ENCODE results near the gene DGUOK.

DGUOK gene

DNA sequence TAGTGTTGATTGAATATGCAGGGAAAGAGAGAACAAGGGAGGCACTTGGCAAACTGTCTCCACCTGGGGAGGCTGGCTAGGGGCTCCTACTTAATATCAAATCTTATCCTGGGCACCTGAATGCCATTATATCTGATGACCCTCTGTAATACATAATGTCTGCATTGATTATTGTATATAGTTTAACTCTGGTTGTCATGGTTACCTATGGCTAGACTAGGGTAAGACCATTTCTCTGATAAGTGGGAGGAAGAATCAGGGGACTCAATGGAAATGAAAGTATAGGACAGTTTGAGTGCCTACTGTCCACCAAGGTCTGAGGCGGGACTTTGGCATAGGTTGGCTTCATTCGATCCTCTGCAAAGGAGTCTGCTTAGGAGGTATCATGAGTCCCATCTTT is 50.8 kb downstream of the DGUOK start:
- no peak for FAIRE-seq
- no peak for DNase-seq (ENCODE audit: insufficient read length)
- no peak for TF ChIP-seq TAF1 (IDR thresholded peaks at IDR 0.05; ENCODE audit: borderline replicate concordance, low read depth, low read length)
- TF ChIP-seq POLR2A (IDR thresholded peaks at IDR 0.05; ENCODE audit: low read depth, low read length): no peak
- no peak for TF ChIP-seq POLR2AphosphoS5 (IDR thresholded peaks at IDR 0.05; ENCODE audit: low read depth, low read length)

DNA sequence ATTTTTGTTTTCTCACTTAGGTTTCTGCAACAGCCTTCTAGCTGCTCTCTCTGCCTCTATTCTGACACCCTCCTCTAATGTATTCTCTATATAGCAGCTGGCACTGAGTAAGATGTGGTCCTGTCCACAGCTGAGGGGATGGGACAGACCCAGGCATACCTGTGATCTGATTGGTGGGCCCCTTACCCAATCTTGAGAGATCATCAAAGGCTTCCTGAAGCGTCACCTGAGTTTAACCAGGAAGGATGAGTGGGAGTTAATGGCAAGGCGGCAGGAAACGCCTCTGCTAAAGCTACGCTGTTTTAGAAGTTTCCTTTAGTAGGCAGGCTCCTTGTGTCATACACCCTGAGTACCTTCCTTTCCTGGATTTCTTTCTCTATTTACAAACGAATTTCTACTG is 52.3 kb downstream of the DGUOK start:
- TF ChIP-seq TAF1 (IDR thresholded peaks at IDR 0.05; ENCODE audit: borderline replicate concordance, low read depth, low read length) (no peak), POLR2A (IDR thresholded peaks at IDR 0.05; ENCODE audit: low read depth, low read length) (no peak), POLR2AphosphoS5 (IDR thresholded peaks at IDR 0.05; ENCODE audit: low read depth, low read length) (no peak)
- FAIRE-seq (peak; percentile 24), DNase-seq (ENCODE audit: insufficient read length) (no peak)

DNA sequence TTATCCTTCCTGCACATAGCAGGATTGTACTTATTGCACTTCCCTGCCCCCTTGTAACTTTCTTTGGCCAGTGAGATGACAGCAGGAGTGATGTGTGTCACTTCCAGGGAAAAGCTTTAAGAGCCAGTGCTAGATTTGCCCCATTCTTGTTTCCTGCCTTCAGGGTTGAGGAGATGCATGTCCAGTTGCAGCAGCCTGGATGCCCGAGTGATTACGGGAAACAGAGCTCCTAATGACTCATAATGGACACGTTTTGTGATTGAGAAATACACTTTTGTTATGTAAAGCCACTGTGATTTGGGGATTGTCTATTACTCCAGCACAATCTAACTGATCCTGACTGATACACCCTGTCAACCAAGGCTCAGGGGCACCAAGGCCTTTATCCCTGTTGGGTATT is 53.0 kb downstream of the DGUOK start:
- no peak for DNase-seq (ENCODE audit: insufficient read length)
- FAIRE-seq: no peak
- TF ChIP-seq TAF1 (IDR thresholded peaks at IDR 0.05; ENCODE audit: borderline replicate concordance, low read depth, low read length) (no peak), POLR2AphosphoS5 (IDR thresholded peaks at IDR 0.05; ENCODE audit: low read depth, low read length) (no peak), POLR2A (IDR thresholded peaks at IDR 0.05; ENCODE audit: low read depth, low read length) (no peak)

DNA sequence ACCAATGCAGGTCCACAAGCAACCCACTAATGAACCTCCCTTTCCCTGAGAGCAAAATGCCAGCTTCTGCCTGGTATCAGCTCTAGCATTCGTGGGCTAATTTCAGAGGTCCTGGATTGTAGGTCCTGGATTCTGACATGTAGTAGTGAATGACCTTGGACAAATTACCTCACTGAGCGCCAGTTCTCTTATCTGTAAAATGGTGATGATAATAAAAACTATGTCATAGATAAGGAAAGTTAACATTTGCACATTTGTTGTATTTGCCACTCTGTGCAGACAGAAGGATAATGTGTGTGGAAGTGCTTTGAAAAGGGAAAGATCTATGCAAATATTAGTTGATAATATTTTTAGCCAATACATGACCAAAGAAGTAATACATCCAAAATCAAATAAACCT is 53.9 kb downstream of the DGUOK start:
- TF ChIP-seq POLR2A (IDR thresholded peaks at IDR 0.05; ENCODE audit: low read depth, low read length): no peak
- TF ChIP-seq TAF1 (IDR thresholded peaks at IDR 0.05; ENCODE audit: borderline replicate concordance, low read depth, low read length): no peak
- TF ChIP-seq POLR2AphosphoS5 (IDR thresholded peaks at IDR 0.05; ENCODE audit: low read depth, low read length): no peak
- no peak for DNase-seq (ENCODE audit: insufficient read length)
- FAIRE-seq: no peak

DNA sequence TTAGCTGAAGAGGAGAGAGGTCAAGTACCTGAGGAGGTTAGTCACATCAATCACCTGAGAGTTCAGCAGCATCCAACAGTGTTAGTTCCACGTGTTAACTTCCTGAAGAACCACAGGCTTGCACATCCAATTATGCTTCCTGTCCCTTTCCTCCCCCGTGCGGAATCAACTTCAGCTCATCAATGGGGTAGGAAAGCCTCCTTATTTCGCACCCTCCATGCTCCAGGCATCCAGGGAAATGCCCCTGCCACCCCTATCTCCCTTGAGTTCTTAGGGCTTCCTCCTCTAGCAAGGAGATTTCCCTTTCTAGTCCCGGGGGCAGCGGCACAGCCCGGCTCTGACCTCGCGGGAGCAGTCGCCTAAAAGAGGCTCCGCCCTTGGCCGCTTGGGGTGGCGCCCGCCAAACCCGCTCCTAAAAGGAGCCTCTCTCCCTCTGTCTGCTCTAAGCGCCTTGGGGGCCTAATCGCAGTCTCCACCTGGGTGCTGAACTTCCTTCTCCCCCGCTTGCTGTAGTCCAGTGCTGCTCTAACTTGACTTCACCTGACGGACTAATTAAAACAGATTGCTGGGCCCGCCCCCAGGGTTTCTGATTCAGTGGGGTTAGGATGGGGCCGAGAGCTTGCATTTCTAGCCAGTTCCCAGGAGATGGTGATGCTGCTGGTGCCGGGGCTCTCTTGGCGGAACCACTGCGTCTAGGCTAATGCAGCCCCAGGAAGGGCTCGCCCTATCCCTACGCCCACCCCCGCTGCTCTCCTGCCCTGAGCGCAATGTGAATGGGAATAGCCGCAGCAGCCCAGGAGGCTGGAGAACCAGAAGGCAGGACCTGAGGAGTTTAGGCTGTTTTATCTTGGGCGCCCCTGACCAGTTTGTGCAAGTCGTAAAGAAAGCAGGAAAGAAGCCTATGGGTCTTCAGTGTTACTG is 54.7 kb downstream of the DGUOK start:
- peak; percentile 66 for FAIRE-seq
- peak; percentile 62 for DNase-seq (ENCODE audit: insufficient read length)
- TF ChIP-seq POLR2AphosphoS5 (IDR thresholded peaks at IDR 0.05; ENCODE audit: low read depth, low read length) (peak; percentile 54; the same call in 1 of the 2 replicates), TAF1 (IDR thresholded peaks at IDR 0.05; ENCODE audit: borderline replicate concordance, low read depth, low read length) (no peak), POLR2A (IDR thresholded peaks at IDR 0.05; ENCODE audit: low read depth, low read length) (peak; percentile 68; the same call in 1 of the 2 replicates)

DNA sequence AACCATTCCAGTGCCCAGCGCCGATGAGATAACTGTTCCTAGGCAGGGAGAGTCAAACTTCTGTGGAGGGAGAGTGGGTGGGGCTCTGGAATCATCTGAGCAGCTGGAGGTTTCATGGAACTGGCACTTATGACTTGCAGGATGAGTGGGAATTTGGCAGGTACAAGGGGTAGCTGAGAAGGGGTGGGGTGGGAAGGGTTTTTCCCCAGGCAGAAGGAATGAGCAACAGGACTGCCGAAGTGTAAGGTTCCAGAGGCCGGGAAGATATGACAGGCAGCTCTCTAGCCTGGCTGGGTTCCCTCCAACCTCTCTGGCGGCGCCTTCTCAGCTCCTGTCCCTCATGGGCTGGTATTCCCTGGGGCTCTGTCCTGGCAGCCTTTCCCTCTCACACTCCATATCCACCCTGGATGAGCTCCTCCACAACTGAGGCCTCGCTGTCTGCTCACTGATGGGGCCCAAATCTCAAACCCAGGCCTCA is 55.5 kb downstream of the DGUOK start:
- TF ChIP-seq POLR2AphosphoS5 (IDR thresholded peaks at IDR 0.05; ENCODE audit: low read depth, low read length) (no peak), POLR2A (IDR thresholded peaks at IDR 0.05; ENCODE audit: low read depth, low read length) (no peak)
- FAIRE-seq (no peak), DNase-seq (ENCODE audit: insufficient read length) (no peak)

- DNase-seq (ENCODE audit: insufficient read length) (peak; percentile 35), FAIRE-seq (peak; percentile 78)
- TF ChIP-seq TAF1 (IDR thresholded peaks at IDR 0.05; ENCODE audit: borderline replicate concordance, low read depth, low read length) (no peak), POLR2A (IDR thresholded peaks at IDR 0.05; ENCODE audit: low read depth, low read length) (no peak), POLR2AphosphoS5 (IDR thresholded peaks at IDR 0.05; ENCODE audit: low read depth, low read length) (no peak; the same call in 1 of the 2 replicates)
Observed at GRCh38 chr2:73983322-73984202, 56.9 kb downstream of the DGUOK start.

- TF ChIP-seq POLR2A (IDR thresholded peaks at IDR 0.05; ENCODE audit: low read depth, low read length) (peak; percentile 15; the same call in 1 of the 2 replicates), TAF1 (IDR thresholded peaks at IDR 0.05; ENCODE audit: borderline replicate concordance, low read depth, low read length) (no peak), POLR2AphosphoS5 (IDR thresholded peaks at IDR 0.05; ENCODE audit: low read depth, low read length) (no peak)
- DNase-seq (ENCODE audit: insufficient read length) (peak; percentile 66), FAIRE-seq (no peak)
Observed at GRCh38 chr2:73984203-73984921, 57.7 kb downstream of the DGUOK start, which contains the start of gene TET3. TET3 (plus strand) TSS chr2:73984910; CDS start chr2:73986404, 1,494 bp downstream.

- FAIRE-seq: no peak
- peak; percentile 52 for DNase-seq (ENCODE audit: insufficient read length)
- TF ChIP-seq POLR2A (IDR thresholded peaks at IDR 0.05; ENCODE audit: low read depth, low read length) (peak; percentile 65; the same call in 1 of the 2 replicates), POLR2AphosphoS5 (IDR thresholded peaks at IDR 0.05; ENCODE audit: low read depth, low read length) (no peak), TAF1 (IDR thresholded peaks at IDR 0.05; ENCODE audit: borderline replicate concordance, low read depth, low read length) (peak; percentile 54; the same call in 1 of the 2 replicates)
Observed at GRCh38 chr2:73984922-73985307, 58.2 kb downstream of the DGUOK start.

- peak; percentile 38; the same call in 1 of the 2 replicates for TF ChIP-seq TAF1 (IDR thresholded peaks at IDR 0.05; ENCODE audit: borderline replicate concordance, low read depth, low read length)
- TF ChIP-seq POLR2AphosphoS5 (IDR thresholded peaks at IDR 0.05; ENCODE audit: low read depth, low read length): no peak
- FAIRE-seq (peak; percentile 80), DNase-seq (ENCODE audit: insufficient read length) (peak; percentile 54)
Observed at GRCh38 chr2:73985308-73986084, 58.8 kb downstream of the DGUOK start.

Measured in GM12892 (cell line).